Endothelial cell of umbilical vein (primary cell): ENCODE data around the gene AHI1. TPM values are rescaled to one million over a fixed set of nuclear protein-coding genes. Genes with fewer than 3 reads are reported as not detected.

Experiments used
- BruUV-seq: library from RNA; stranded (reverse); fragments of 400-500 nt; replicated peaks from 2 replicates; lab custom pipeline; 2021; lab: Mats Ljungman, UMichigan
- CTCF ChIA-PET: fragments of 300-600, 350-600 bp; sonication (Branson Sonifier 250); formaldehyde crosslinking; loops from one replicate; lab custom pipeline; 2021; ENCODE audit warnings: antibody characterized with exemption, inconsistent platforms; lab: Charles Lee
- POLR2A ChIA-PET: fragments of 300-600, 350-600 bp; sonication (Branson Sonifier 250); formaldehyde crosslinking; loops from one replicate; lab custom pipeline; 2021; ENCODE audit warnings: antibody characterized with exemption, inconsistent platforms; lab: Charles Lee
- DNase-seq: peaks from one replicate; pipeline ENCODE4 v3.0.0-alpha.2; 2011; ENCODE audit warnings: low read depth, low spot score
- FAIRE-seq: peaks from 2 replicates; lab custom pipeline; 2011; peaks lifted over from hg19 to GRCh38; lab: Jason Lieb, UNC
- H2AFZ ChIP-seq: 2 replicates; pipeline ENCODE4 v1.6.0; 2012; ENCODE audit warnings: low read depth, low read length, control low read depth, inconsistent platforms
- H3K27ac ChIP-seq: 2 replicates; pipeline ENCODE4 v1.5.1; 2011; ENCODE audit warnings: low read depth, mild to moderate bottlenecking, control low read depth, low read length, moderate library complexity; ENCODE audit not compliant: insufficient read depth
- H3K27me3 ChIP-seq, 2 experiments: 2 replicates each; pipeline versions ENCODE4 v1.6.0 to v1.6.1; 2011; ENCODE audit warnings: low read length in 2 of 2, mixed read lengths in 1 of 2; ENCODE audit not compliant: control insufficient read depth in 2 of 2, insufficient read depth in 2 of 2
- H3K36me3 ChIP-seq, 2 experiments: 2 replicates in 1 of 2; 3 replicates in 1 of 2; pipeline ENCODE4 v1.5.1; 2011; ENCODE audit warnings: low read length in 2 of 2, mild to moderate bottlenecking in 1 of 2, moderate library complexity in 1 of 2; ENCODE audit not compliant: control insufficient read depth in 2 of 2, insufficient read depth in 2 of 2; ENCODE audit errors: extremely low read depth in 1 of 2
- H3K4me1 ChIP-seq: 3 replicates; pipeline ENCODE4 v1.5.1; 2011; ENCODE audit warnings: mild to moderate bottlenecking, low read length; ENCODE audit not compliant: control insufficient read depth, insufficient read depth; ENCODE audit errors: extremely low read depth
- H3K4me2 ChIP-seq: 2 replicates; pipeline ENCODE4 v1.6.1; 2011; ENCODE audit warnings: low read length, control low read depth, mixed read lengths; ENCODE audit not compliant: insufficient read depth
- H3K4me3 ChIP-seq, 3 experiments: fragments of 200-600 bp in 1 of 3; sonication (generic), shearing (Covaris generic) in 1 of 3; replicated peaks in 1 of 3; 2 replicates each; pipeline ENCODE4 v1.5.1; 2011 to 2016; ENCODE audit warnings: control low read depth in 3 of 3, low read length in 3 of 3, mild to moderate bottlenecking in 2 of 3, inconsistent platforms in 1 of 3, low read depth in 1 of 3, moderate library complexity in 1 of 3; ENCODE audit not compliant: insufficient read depth in 1 of 3
- H3K79me2 ChIP-seq: 2 replicates; pipeline ENCODE4 v1.6.0; 2012; ENCODE audit warnings: low read length, inconsistent platforms; ENCODE audit not compliant: control insufficient read depth, insufficient read depth
- H3K9ac ChIP-seq: replicated peaks from 2 replicates; pipeline ENCODE3; 2011; ENCODE audit warnings: low read length, control low read depth; ENCODE audit not compliant: insufficient read depth; ENCODE audit errors: extremely low read depth
- H3K9me1 ChIP-seq: replicated peaks from 3 replicates; pipeline ENCODE4 v1.6.0; 2011; ENCODE audit warnings: mild to moderate bottlenecking, low read length; ENCODE audit not compliant: control insufficient read depth, insufficient read depth; ENCODE audit errors: extremely low read depth
- H3K9me3 ChIP-seq: replicated peaks from 2 replicates; pipeline ENCODE4 v1.5.1; 2012; ENCODE audit warnings: low read length, inconsistent platforms; ENCODE audit not compliant: control insufficient read depth, insufficient read depth
- H4K20me1 ChIP-seq: replicated peaks from 2 replicates; pipeline ENCODE3; 2011; ENCODE audit warnings: mild to moderate bottlenecking, low read length; ENCODE audit not compliant: control insufficient read depth, insufficient read depth; ENCODE audit errors: extremely low read depth
- EZH2 ChIP-seq: IDR thresholded peaks from 2 replicates; pipeline ENCODE4 v1.6.1; 2012; ENCODE audit warnings: borderline replicate concordance, low read depth, mild to moderate bottlenecking, moderate library complexity, low read length, inconsistent platforms; ENCODE audit not compliant: severe bottlenecking
- FOS ChIP-seq: IDR thresholded peaks from 2 replicates; pipeline ENCODE4 v1.6.1; 2011; ENCODE audit warnings: mild to moderate bottlenecking, low read length, moderate library complexity, borderline replicate concordance; ENCODE audit not compliant: insufficient read depth
- GATA2 ChIP-seq: IDR thresholded peaks from 2 replicates; pipeline ENCODE4 v1.7.0; 2011; ENCODE audit warnings: low read depth, mild to moderate bottlenecking, moderate library complexity, mixed read lengths, low read length; ENCODE audit not compliant: insufficient read length, insufficient read depth
- JUN ChIP-seq: IDR thresholded peaks from 2 replicates; pipeline ENCODE4 v1.6.1; 2011; ENCODE audit warnings: borderline replicate concordance, low read depth; ENCODE audit not compliant: insufficient read length, insufficient read depth
- MYC ChIP-seq: IDR thresholded peaks from one replicate; pipeline ENCODE4 v1.6.1; 2011; ENCODE audit warnings: mild to moderate bottlenecking, low read depth, low read length
- POLR2A ChIP-seq: IDR thresholded peaks from 2 replicates; pipeline ENCODE4 v1.6.1; 2012; ENCODE audit warnings: low read depth, mild to moderate bottlenecking, control low read depth, low read length
- POLR2AphosphoS5 ChIP-seq: IDR thresholded peaks from 2 replicates; pipeline ENCODE4 v1.6.1; 2012; ENCODE audit warnings: low read depth, mild to moderate bottlenecking, control low read depth, low read length, moderate library complexity; ENCODE audit not compliant: insufficient read depth
- dilution Hi-C: fragments of 300-500 bp; cut with MboI; formaldehyde crosslinking; loops from one replicate; pipeline ENCODE4 v1.15.0; 2019; ENCODE audit warnings: low sequenced_read_pairs; ENCODE audit not compliant: extremely low pct_ligation_motif_present
- intact Hi-C: fragments of 100-400 bp; cut with micrococcal nuclease; formaldehyde crosslinking; loops from one replicate; pipeline ENCODE4 v1.10.0; 2022
- polyA plus RNA-seq, 4 experiments: library from polyadenylated mRNA; depleted of rRNA in 3 of 4; stranded (reverse) in 3 of 4; unstranded in 1 of 4; fragments of >200 nt; gene quantifications; 2 replicates each; pipeline versions ENCODE4 v1.2.1 to v1.2.3, GENCODE V29; 2011 to 2012; ENCODE audit warnings: missing spikeins in 1 of 4
- total RNA-seq: library from RNA; stranded (reverse); gene quantifications from 2 replicates; pipeline ENCODE4 v1.2.3, GENCODE V29; 2021
- TF ChIP-seq, protein P1 (sequence below), 2 donors: IDR thresholded peaks; 1 replicate in 1 of 2; 2 replicates in 1 of 2; pipeline ENCODE4 v1.5.1; 2011; ENCODE audit warnings: low read length in 2 of 2, mild to moderate bottlenecking in 2 of 2, moderate library complexity in 2 of 2, control low read depth in 1 of 2, inconsistent platforms in 1 of 2, low read depth in 1 of 2; ENCODE audit not compliant: insufficient read depth in 1 of 2; ENCODE audit errors: extremely low read depth in 1 of 2
- TF ChIP-seq, protein P2 (sequence below): IDR thresholded peaks from 2 replicates; pipeline ENCODE4 v1.6.1; 2011; ENCODE audit not compliant: insufficient read depth, insufficient read length

The AHI1 gene
- total and polyA plus RNA-seq, 2 donors (not counting 3 experiments of a cell fraction or from before 2014, with no cell fraction given) = 5.1 to 20.7 TPM

DNA sequence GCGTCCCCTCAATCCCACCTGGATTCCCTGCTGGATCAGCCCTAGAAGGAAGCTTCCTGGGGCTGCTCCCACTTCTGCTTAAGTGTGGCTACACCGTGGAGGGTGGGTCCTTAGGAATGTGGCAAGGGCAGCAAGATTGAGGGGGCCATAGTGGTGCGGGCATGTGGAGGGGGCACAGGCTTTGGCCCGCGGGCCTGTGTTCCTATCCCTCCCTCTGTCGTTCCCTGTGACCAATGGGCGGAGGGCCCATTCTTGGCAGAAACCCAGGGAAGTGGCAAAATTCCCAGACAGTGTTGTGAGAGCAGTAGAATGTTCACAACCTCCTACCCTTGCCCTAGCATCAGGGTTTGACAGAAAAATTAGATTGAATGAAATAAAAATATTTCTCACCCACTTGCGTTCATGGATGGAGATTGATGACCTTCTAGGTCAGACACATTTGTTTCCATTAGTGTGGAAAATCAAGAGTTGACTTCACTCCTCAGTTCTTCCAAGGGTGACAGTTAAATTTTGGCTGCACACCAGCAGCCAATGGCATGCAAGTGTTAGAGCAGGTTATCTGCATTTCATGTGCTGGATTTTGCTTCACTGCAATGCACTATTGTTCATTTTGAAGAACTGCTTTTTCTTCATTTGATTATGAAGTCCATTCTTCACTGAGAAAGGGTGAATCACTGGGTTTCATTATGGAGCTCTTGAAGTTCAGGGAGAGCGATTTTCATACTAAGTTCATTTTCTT lies 49.3 kb upstream of the AHI1 start:
- Histone ChIP-seq H3K36me3 (no peaks in the 10 kb centered on the region), H2AFZ (no peak overlapping the region), H3K4me2 (no peak overlapping the region), H3K27ac (no peak overlapping the region), H3K9ac (no peak overlapping the region), H3K4me3 (no peak overlapping the region), H3K27me3 (no peaks in the 10 kb centered on the region), H4K20me1 (no peaks in the 10 kb centered on the region), H3K9me1 (no peaks in the 10 kb centered on the region), H3K79me2 (no peaks in the 10 kb centered on the region), H3K9me3 (no peaks in the 10 kb centered on the region), H3K4me1 (no peaks in the 10 kb centered on the region)
- no TSS peak for BruUV-seq
- TF ChIP-seq, protein P1, sequence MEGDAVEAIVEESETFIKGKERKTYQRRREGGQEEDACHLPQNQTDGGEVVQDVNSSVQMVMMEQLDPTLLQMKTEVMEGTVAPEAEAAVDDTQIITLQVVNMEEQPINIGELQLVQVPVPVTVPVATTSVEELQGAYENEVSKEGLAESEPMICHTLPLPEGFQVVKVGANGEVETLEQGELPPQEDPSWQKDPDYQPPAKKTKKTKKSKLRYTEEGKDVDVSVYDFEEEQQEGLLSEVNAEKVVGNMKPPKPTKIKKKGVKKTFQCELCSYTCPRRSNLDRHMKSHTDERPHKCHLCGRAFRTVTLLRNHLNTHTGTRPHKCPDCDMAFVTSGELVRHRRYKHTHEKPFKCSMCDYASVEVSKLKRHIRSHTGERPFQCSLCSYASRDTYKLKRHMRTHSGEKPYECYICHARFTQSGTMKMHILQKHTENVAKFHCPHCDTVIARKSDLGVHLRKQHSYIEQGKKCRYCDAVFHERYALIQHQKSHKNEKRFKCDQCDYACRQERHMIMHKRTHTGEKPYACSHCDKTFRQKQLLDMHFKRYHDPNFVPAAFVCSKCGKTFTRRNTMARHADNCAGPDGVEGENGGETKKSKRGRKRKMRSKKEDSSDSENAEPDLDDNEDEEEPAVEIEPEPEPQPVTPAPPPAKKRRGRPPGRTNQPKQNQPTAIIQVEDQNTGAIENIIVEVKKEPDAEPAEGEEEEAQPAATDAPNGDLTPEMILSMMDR (IDR thresholded peaks at IDR 0.05; ENCODE audit: extremely low read depth in 1 of 2, insufficient read depth in 1 of 2, low read depth in 1 of 2, low read length in 2 of 2) = no peak
- TF ChIP-seq POLR2AphosphoS5 = no peak
- TF ChIP-seq JUN = no peak
- no peak for TF ChIP-seq POLR2A
- TF ChIP-seq, protein P2, sequence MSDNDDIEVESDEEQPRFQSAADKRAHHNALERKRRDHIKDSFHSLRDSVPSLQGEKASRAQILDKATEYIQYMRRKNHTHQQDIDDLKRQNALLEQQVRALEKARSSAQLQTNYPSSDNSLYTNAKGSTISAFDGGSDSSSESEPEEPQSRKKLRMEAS = no peak
- no peak for TF ChIP-seq FOS
- no peak for TF ChIP-seq GATA2
- no peak for TF ChIP-seq MYC
- no peak for TF ChIP-seq EZH2
- FAIRE-seq (no peak), DNase-seq (no peak)
- intact Hi-C loops = no loop called here
- POLR2A ChIA-PET = no interaction called here
- dilution Hi-C loops = no loop called here
- CTCF ChIA-PET = interaction anchor here (2.7 kb wide), 1 partner anchor 11 kb away, joined by 11 read pairs; no protein-coding TSS in a partner anchor
